Mesenchymal stem cell (in vitro differentiated cells and primary cell): ENCODE measurements around the gene AACS.

Experiments
- DNase-seq: peaks from one replicate; pipeline ENCODE4 v3.0.0-alpha.2; 2013
- H2AFZ ChIP-seq: one replicate; pipeline ENCODE4 v1.6.1; 2013; ENCODE audit warnings: low read depth, mild to moderate bottlenecking, control low read depth, inconsistent platforms, low read length, moderate library complexity
- H2AK5ac ChIP-seq: 2 replicates; pipeline ENCODE4 v1.6.1; 2013; ENCODE audit warnings: low read length, moderate library complexity, mild to moderate bottlenecking, inconsistent platforms; ENCODE audit not compliant: severe bottlenecking
- H2BK120ac ChIP-seq: one replicate; pipeline ENCODE4 v1.6.1; 2013; ENCODE audit warnings: low read depth, mild to moderate bottlenecking, inconsistent platforms, low read length, moderate library complexity
- H2BK12ac ChIP-seq, 2 experiments: one replicate each; pipeline ENCODE4 v1.6.1; 2013; ENCODE audit warnings: inconsistent platforms in 2 of 2, low read length in 2 of 2, mild to moderate bottlenecking in 2 of 2, moderate library complexity in 2 of 2, control low read depth in 1 of 2
- H2BK15ac ChIP-seq: one replicate; pipeline ENCODE4 v1.6.1; 2013; ENCODE audit warnings: mild to moderate bottlenecking, low read depth, inconsistent platforms; ENCODE audit not compliant: poor library complexity, severe bottlenecking
- H2BK5ac ChIP-seq: 2 replicates; pipeline ENCODE4 v1.6.1; 2013; ENCODE audit warnings: low read depth, mild to moderate bottlenecking, low read length, control low read depth, inconsistent platforms; ENCODE audit not compliant: poor library complexity, severe bottlenecking
- H3K14ac ChIP-seq, 2 experiments: one replicate each; pipeline ENCODE4 v1.6.1; 2013; ENCODE audit warnings: inconsistent platforms in 2 of 2, low read length in 2 of 2, control low read depth in 1 of 2, mild to moderate bottlenecking in 1 of 2, moderate library complexity in 1 of 2
- H3K18ac ChIP-seq, 2 experiments: one replicate each; pipeline ENCODE4 v1.6.1; 2013; ENCODE audit warnings: inconsistent platforms in 2 of 2, low read length in 2 of 2, control low read depth in 1 of 2, low read depth in 1 of 2, mild to moderate bottlenecking in 1 of 2
- H3K23ac ChIP-seq, 2 experiments: one replicate each; pipeline ENCODE4 v1.6.1; 2013; ENCODE audit warnings: inconsistent platforms in 2 of 2, low read length in 2 of 2, mild to moderate bottlenecking in 2 of 2, moderate library complexity in 2 of 2, control low read depth in 1 of 2
- H3K27ac ChIP-seq: 2 replicates; pipeline ENCODE4 v1.5.1; 2013; ENCODE audit warnings: mild to moderate bottlenecking, moderate library complexity, low read length, control low read depth, inconsistent platforms; ENCODE audit not compliant: poor library complexity, severe bottlenecking
- H3K27me3 ChIP-seq, 2 experiments: 2 replicates each; pipeline versions ENCODE4 v1.6.1 to v1.7.0; 2013; ENCODE audit warnings: low read length in 2 of 2, mild to moderate bottlenecking in 2 of 2, moderate library complexity in 2 of 2, control low read depth in 1 of 2, inconsistent platforms in 1 of 2; ENCODE audit not compliant: control insufficient read depth in 1 of 2, insufficient read depth in 1 of 2
- H3K36me3 ChIP-seq, 2 experiments: 2 replicates each; pipeline versions ENCODE4 v1.6.1 to v1.7.0; 2013; ENCODE audit warnings: low read length in 2 of 2, control low read depth in 1 of 2, inconsistent platforms in 1 of 2, low read depth in 1 of 2, mild to moderate bottlenecking in 1 of 2; ENCODE audit not compliant: insufficient read depth in 2 of 2, control insufficient read depth in 1 of 2
- H3K4ac ChIP-seq, 2 experiments: one replicate each; pipeline ENCODE4 v1.6.1; 2013; ENCODE audit warnings: inconsistent platforms in 2 of 2, low read length in 2 of 2, mild to moderate bottlenecking in 2 of 2, moderate library complexity in 2 of 2, control low read depth in 1 of 2, low read depth in 1 of 2
- H3K4me1 ChIP-seq: 2 replicates; pipeline ENCODE4 v1.6.1; 2013; ENCODE audit warnings: low read depth, low read length, control low read depth; ENCODE audit not compliant: control insufficient read depth, insufficient read depth
- H3K4me2 ChIP-seq: 2 replicates; pipeline ENCODE4 v1.6.1; 2013; ENCODE audit warnings: low read length, mild to moderate bottlenecking, inconsistent platforms; ENCODE audit not compliant: poor library complexity, severe bottlenecking
- H3K4me3 ChIP-seq, 2 experiments: 2 replicates each; pipeline versions ENCODE4 v1.5.1 to v1.7.0; 2013; ENCODE audit warnings: low read length in 2 of 2, mild to moderate bottlenecking in 2 of 2, control low read depth in 1 of 2, low read depth in 1 of 2; ENCODE audit not compliant: insufficient read depth in 1 of 2
- H3K79me1 ChIP-seq: replicated peaks from 2 replicates; pipeline ENCODE4 v1.6.1; 2013; ENCODE audit warnings: mild to moderate bottlenecking, control low read depth, low read length, inconsistent platforms; ENCODE audit not compliant: poor library complexity, severe bottlenecking
- H3K9ac ChIP-seq: 2 replicates; pipeline ENCODE4 v1.7.0; 2013; ENCODE audit warnings: mild to moderate bottlenecking, low read length, moderate library complexity
- H3K9me3 ChIP-seq: 2 replicates; pipeline ENCODE4 v1.7.0; 2013; ENCODE audit warnings: mild to moderate bottlenecking, low read length; ENCODE audit not compliant: control insufficient read depth
- H4K8ac ChIP-seq: one replicate; pipeline ENCODE4 v1.6.1; 2013; ENCODE audit warnings: inconsistent platforms, mild to moderate bottlenecking, low read length, moderate library complexity
- H4K91ac ChIP-seq: one replicate; pipeline ENCODE4 v1.6.1; 2013; ENCODE audit warnings: mild to moderate bottlenecking, low read length, inconsistent platforms
- WGBS: methylation state at CpG from one replicate; pipeline ENCODE4 v1.1.7; 2013; ENCODE audit warnings: mixed read lengths; 5-methylcytosine and 5-hydroxymethylcytosine counted together

AACS gene

DNA sequence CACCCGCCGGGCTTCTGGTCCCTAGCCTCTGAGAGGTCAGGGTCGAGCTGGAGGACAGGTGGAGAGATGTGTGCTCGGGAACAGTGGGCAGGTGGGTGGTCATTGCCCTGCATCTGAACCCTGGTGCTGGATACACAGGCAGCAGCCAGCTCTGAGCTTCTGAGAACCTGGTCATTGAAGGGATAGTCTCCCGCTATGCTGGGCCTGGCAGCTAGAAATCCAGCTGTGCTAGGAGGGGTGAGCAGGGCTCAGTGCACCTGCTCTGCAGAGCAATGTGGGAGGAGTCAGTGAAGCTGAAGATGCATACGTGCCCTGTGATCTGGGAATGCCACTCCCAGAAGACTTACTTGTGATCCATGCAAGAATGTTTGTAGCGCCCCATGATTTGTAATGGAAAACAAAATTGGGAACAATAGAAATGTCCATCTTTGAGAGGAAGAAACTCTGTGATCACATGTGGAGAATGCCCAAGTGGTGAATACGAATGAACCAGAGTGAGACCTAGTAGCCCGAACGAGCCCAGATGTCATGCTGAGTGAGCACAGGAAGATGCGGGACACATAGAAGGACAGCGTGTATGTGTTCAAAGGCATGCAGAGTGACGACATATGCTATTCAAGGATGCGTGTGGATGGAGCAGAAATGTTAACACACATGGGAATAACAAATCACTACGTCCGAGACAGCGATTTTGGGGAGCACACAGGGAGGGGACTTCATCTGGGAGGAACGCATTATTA lies 63.4 kb downstream of the AACS start:
- H2BK120ac ChIP-seq: no peak overlapping the region
- no peak overlapping the region for H3K14ac ChIP-seq
- peaks cover 32 to 52% of the 10 kb centered on the region in 2 experiments for H3K36me3 ChIP-seq
- H3K4me3 ChIP-seq: no peak overlapping the region
- H4K8ac ChIP-seq: no peak overlapping the region
- H4K91ac ChIP-seq: no peak overlapping the region
- H3K23ac ChIP-seq: no peak overlapping the region
- no peaks in the 10 kb centered on the region for H3K79me1 ChIP-seq
- no peak overlapping the region for H2AK5ac ChIP-seq
- H3K4me2 ChIP-seq: no peak overlapping the region
- WGBS: 95% methylated on average over 18 of the region's 18 CpGs
- H2BK15ac ChIP-seq: no peak overlapping the region
- H2AFZ ChIP-seq: no peak overlapping the region
- H3K9me3 ChIP-seq: no peaks in the 10 kb centered on the region
- H3K27ac ChIP-seq: no peak overlapping the region
- DNase-seq: no peak
- H3K9ac ChIP-seq: no peak overlapping the region
- H3K18ac ChIP-seq: no peak overlapping the region
- H2BK12ac ChIP-seq: no peak overlapping the region
- no peak overlapping the region for H3K4ac ChIP-seq
- H2BK5ac ChIP-seq: no peak overlapping the region
- H3K4me1 ChIP-seq: no peaks in the 10 kb centered on the region
- H3K27me3 ChIP-seq: no peaks in the 10 kb centered on the region

DNA sequence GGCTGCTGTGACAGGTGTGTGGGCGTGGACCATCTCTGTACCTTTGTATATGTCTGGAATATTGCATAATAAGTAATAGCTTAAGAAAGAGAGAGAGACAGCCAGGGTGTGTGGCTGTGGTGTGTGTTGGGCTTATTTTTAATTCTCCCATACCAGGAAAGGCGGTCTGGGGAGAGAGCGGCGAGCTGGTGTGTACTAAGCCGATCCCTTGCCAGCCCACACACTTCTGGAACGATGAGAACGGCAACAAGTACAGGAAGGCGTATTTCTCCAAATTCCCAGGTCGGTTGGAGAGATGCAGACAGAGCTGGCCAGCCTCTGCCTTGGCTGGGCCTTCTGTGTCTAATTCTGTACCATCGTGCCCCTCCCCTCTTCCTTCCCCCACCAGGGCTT lies 63.9 kb downstream of the AACS start:
- Histone ChIP-seq H3K14ac (no peak overlapping the region), H2BK5ac (no peak overlapping the region), H3K4me2 (no peak overlapping the region), H3K9me3 (no peaks in the 10 kb centered on the region), H3K23ac (no peak overlapping the region), H3K36me3 (peaks cover 32 to 57% of the 10 kb centered on the region in 2 experiments), H3K79me1 (no peaks in the 10 kb centered on the region), H3K27ac (no peak overlapping the region), H2BK15ac (no peak overlapping the region), H2BK120ac (no peak overlapping the region), H3K4ac (no peak overlapping the region), H3K4me1 (no peaks in the 10 kb centered on the region), H2AFZ (no peak overlapping the region), H2BK12ac (no peak overlapping the region), H4K8ac (no peak overlapping the region), H2AK5ac (no peak overlapping the region), H3K9ac (no peak overlapping the region), H4K91ac (no peak overlapping the region), H3K27me3 (no peaks in the 10 kb centered on the region), H3K4me3 (no peak overlapping the region), H3K18ac (no peak overlapping the region)
- WGBS: 100% methylated on average over 9 of the region's 10 CpGs
- DNase-seq: no peak

DNA sequence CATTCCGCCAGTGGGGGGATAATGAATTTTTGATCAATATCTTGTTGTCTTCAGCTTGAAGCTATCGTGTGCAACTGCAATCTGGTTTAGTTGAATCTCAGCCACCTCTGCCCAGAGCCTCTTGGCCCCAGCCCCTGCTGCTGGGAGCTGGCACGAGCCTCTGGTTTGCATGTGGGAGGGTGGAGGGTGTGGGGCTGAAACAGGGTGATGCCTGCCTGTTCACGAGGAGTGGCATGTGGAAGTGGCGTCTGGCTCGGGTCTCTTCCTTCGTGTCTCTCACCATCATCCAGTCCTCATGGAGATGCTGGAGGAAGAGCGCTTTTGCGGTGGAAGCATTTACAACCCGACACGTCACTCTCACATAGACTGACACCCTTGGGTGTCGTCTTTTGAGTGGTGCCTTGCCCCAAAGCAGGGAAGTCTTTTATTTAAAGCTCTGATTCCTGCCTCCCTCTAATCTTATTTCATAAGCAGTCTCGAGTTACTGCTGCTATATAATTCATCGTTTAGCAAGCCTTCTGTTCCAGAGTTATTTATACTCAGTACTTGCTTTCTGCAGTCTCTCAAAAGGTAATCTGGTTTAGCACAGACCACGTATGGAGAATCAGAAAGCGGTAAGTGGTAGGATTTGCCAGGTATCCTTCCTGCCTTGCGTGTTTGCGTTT lies 64.5 kb downstream of the AACS start:
- no peak overlapping the region for H2BK12ac ChIP-seq
- H2BK15ac ChIP-seq: no peak overlapping the region
- no peak overlapping the region for H3K4ac ChIP-seq
- H3K4me3 ChIP-seq: no peak overlapping the region
- H3K36me3 ChIP-seq: peaks cover 30 to 60% of the 10 kb centered on the region in 2 experiments
- H2AK5ac ChIP-seq: no peak overlapping the region
- H3K79me1 ChIP-seq: no peaks in the 10 kb centered on the region
- H4K8ac ChIP-seq: no peak overlapping the region
- no peak overlapping the region for H3K18ac ChIP-seq
- no peak overlapping the region for H4K91ac ChIP-seq
- H3K9ac ChIP-seq: no peak overlapping the region
- no peak overlapping the region for H3K14ac ChIP-seq
- H3K23ac ChIP-seq: no peak overlapping the region
- H3K4me1 ChIP-seq: no peaks in the 10 kb centered on the region
- no peak overlapping the region for H3K4me2 ChIP-seq
- no peaks in the 10 kb centered on the region for H3K27me3 ChIP-seq
- H3K27ac ChIP-seq: no peak overlapping the region
- no peak for DNase-seq
- no peak overlapping the region for H2BK120ac ChIP-seq
- no peak overlapping the region for H2AFZ ChIP-seq
- H3K9me3 ChIP-seq: no peaks in the 10 kb centered on the region
- 97% methylated on average over 18 of the region's 18 CpGs for WGBS
- H2BK5ac ChIP-seq: no peak overlapping the region

GRCh38 chr12:125131958-125132357 lies 66.7 kb downstream of the AACS start:
- H3K36me3 ChIP-seq: peaks cover 36 to 71% of the 10 kb centered on the region in 2 experiments
- H3K27me3 ChIP-seq: no peaks in the 10 kb centered on the region
- no peaks in the 10 kb centered on the region for H3K79me1 ChIP-seq
- no peak overlapping the region for H4K8ac ChIP-seq
- H3K4ac ChIP-seq: no peak overlapping the region
- no peak overlapping the region for H3K18ac ChIP-seq
- H3K23ac ChIP-seq: no peak overlapping the region
- no peak for DNase-seq
- no peak overlapping the region for H3K4me3 ChIP-seq
- WGBS: 95% methylated on average over 8 of the region's 8 CpGs
- no peak overlapping the region for H3K9ac ChIP-seq
- no peak overlapping the region for H3K4me2 ChIP-seq
- no peak overlapping the region for H4K91ac ChIP-seq
- H2AK5ac ChIP-seq: no peak overlapping the region
- H3K9me3 ChIP-seq: no peaks in the 10 kb centered on the region
- no peak overlapping the region for H2BK15ac ChIP-seq
- H2AFZ ChIP-seq: no peak overlapping the region
- H3K4me1 ChIP-seq: no peaks in the 10 kb centered on the region
- no peak overlapping the region for H2BK5ac ChIP-seq
- no peak overlapping the region for H3K14ac ChIP-seq
- no peak overlapping the region for H2BK12ac ChIP-seq
- H2BK120ac ChIP-seq: no peak overlapping the region
- no peak overlapping the region for H3K27ac ChIP-seq
